ENCODE data around the gene RIMBP2.

DNA sequence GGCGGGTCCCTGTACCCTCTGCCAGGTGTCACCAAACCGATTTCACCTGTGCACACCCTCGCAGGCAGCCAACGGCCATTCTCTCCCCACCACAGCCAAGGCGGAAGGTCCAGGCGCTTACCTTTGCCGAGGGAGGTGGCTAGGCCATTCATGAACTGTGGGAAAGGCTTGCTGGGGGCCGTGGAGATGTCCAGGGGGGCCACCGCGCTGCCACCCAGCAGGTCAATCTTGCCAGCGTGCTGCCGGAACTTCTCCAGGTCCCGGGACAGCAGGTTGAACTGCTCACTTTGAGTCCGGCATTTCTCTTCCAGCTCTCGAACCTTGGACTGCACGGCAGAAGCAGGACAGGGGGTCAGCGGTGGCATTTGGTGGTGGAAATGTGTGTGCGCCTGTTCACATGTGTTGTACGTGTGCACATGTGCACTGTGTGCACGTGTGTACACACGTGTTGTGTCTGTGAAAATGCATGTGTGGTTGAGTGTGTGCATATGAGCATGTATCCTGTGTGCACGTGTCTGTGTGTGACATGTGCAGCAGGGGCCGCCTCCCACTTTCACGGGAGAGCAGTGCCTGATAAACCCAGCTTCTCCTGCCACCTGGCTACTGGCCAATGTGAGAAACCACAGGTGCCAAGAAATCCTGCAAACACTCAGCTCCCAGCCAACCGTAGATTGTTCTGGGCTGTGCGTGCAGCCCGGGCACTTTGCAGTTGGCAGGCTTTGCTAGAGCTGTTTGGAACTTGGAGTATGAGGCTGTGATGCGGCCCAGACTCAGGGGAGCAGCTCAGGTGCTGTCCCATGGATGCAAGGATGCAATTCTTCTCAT lies 259.5 kb downstream of the RIMBP2 start:
- TF ChIP-seq POLR2AphosphoS5 (IDR thresholded peaks at IDR 0.05), result no peak
- TF ChIP-seq, protein P1, sequence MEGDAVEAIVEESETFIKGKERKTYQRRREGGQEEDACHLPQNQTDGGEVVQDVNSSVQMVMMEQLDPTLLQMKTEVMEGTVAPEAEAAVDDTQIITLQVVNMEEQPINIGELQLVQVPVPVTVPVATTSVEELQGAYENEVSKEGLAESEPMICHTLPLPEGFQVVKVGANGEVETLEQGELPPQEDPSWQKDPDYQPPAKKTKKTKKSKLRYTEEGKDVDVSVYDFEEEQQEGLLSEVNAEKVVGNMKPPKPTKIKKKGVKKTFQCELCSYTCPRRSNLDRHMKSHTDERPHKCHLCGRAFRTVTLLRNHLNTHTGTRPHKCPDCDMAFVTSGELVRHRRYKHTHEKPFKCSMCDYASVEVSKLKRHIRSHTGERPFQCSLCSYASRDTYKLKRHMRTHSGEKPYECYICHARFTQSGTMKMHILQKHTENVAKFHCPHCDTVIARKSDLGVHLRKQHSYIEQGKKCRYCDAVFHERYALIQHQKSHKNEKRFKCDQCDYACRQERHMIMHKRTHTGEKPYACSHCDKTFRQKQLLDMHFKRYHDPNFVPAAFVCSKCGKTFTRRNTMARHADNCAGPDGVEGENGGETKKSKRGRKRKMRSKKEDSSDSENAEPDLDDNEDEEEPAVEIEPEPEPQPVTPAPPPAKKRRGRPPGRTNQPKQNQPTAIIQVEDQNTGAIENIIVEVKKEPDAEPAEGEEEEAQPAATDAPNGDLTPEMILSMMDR (IDR thresholded peaks at IDR 0.05; ENCODE audit: poor library complexity, severe bottlenecking), result no peak
- TF ChIP-seq EZH2 (IDR thresholded peaks at IDR 0.05; ENCODE audit: borderline replicate concordance, insufficient read depth, low read length, poor library complexity, severe bottlenecking), result no peak
- no peak for TF ChIP-seq SMC3 (conservative IDR thresholded peaks at IDR 0.05; ENCODE audit: poor library complexity)
- no peak for TF ChIP-seq REST (IDR thresholded peaks at IDR 0.05; ENCODE audit: borderline replicate concordance)

All from neural cell (in vitro differentiated cells).